GM23338 (cell line): ENCODE results near the gene CDC42BPB. TPM values are rescaled to one million over a fixed set of nuclear protein-coding genes. Genes with fewer than 3 reads are reported as not detected.

ENCODE experiments used
- ATAC-seq: fragments of 200-7000 bp; cut with Tn5 transposase; 3 replicates; pipeline ENCODE4 v1.9.1; 2020
- DNase-seq: peaks from one replicate; pipeline ENCODE4 v3.0.0-alpha.2; 2015; ENCODE audit warnings: low spot score
- H2AFZ ChIP-seq: fragments of 200-600 bp; sonication (generic); 2 replicates; pipeline ENCODE4 v1.8.0; 2016; ENCODE audit warnings: antibody characterized with exemption, mild to moderate bottlenecking, moderate library complexity
- H3F3A ChIP-seq: fragments of 200-600 bp; sonication (generic); replicated peaks from 2 replicates; pipeline ENCODE4 v1.8.0; 2017; ENCODE audit warnings: antibody characterized with exemption, mixed run types, low read depth
- H3K27ac ChIP-seq: fragments of 200-600 bp; sonication (generic); 2 replicates; pipeline ENCODE4 v1.6.1; 2016; ENCODE audit warnings: low read depth
- H3K27me3 ChIP-seq: fragments of 200-600 bp; sonication (generic); 2 replicates; pipeline ENCODE4 v1.8.0; 2016; ENCODE audit warnings: mild to moderate bottlenecking, mixed run types, moderate library complexity; ENCODE audit not compliant: insufficient read depth
- H3K36me3 ChIP-seq: fragments of 200-600 bp; sonication (generic); 2 replicates; pipeline ENCODE4 v1.8.0; 2016; ENCODE audit warnings: mild to moderate bottlenecking; ENCODE audit not compliant: insufficient read depth
- H3K4me1 ChIP-seq: fragments of 200-600 bp; sonication (generic); 2 replicates; pipeline ENCODE4 v1.8.0; 2016; ENCODE audit warnings: mild to moderate bottlenecking, moderate library complexity; ENCODE audit not compliant: insufficient read depth
- H3K4me2 ChIP-seq: fragments of 200-600 bp; sonication (generic); 2 replicates; pipeline ENCODE4 v1.7.1; 2017; ENCODE audit warnings: mixed run types
- H3K4me3 ChIP-seq: fragments of 200-600 bp; sonication (generic); 2 replicates; pipeline ENCODE4 v1.6.1; 2016; ENCODE audit warnings: mixed run types
- H3K79me2 ChIP-seq: fragments of 200-600 bp; sonication (generic); replicated peaks from 2 replicates; pipeline ENCODE4 v1.8.0; 2017; ENCODE audit warnings: mild to moderate bottlenecking; ENCODE audit not compliant: insufficient read depth
- H3K9me2 ChIP-seq: fragments of 200-600 bp; sonication (generic); 2 replicates; pipeline ENCODE4 v1.8.0; 2017; ENCODE audit not compliant: insufficient read depth
- H4K20me1 ChIP-seq: fragments of 200-600 bp; sonication (generic); replicated peaks from 2 replicates; pipeline ENCODE4 v1.8.0; 2017; ENCODE audit warnings: mild to moderate bottlenecking; ENCODE audit not compliant: insufficient read depth
- H3K27ac Mint-ChIP-seq: 2 replicates; pipeline ENCODE4 v1.8.0; 2020; ENCODE audit warnings: inconsistent platforms, mild to moderate bottlenecking, moderate library complexity, mixed read lengths
- H3K27me3 Mint-ChIP-seq: 3 replicates; pipeline ENCODE4 v1.8.0; 2022; ENCODE audit warnings: low read depth, mild to moderate bottlenecking, moderate library complexity, mixed read lengths, inconsistent platforms; ENCODE audit not compliant: insufficient read depth, poor library complexity
- H3K36me3 Mint-ChIP-seq: 3 replicates; pipeline ENCODE4 v1.8.0; 2021; ENCODE audit warnings: low read depth, mild to moderate bottlenecking, inconsistent platforms, moderate library complexity, mixed read lengths
- H3K4me1 Mint-ChIP-seq: 3 replicates; pipeline ENCODE4 v1.8.0; 2020; ENCODE audit warnings: mild to moderate bottlenecking, inconsistent platforms, mixed read lengths
- H3K4me3 Mint-ChIP-seq: 3 replicates; pipeline ENCODE4 v1.8.0; 2021; ENCODE audit warnings: moderate library complexity, mild to moderate bottlenecking, inconsistent platforms, mixed read lengths
- H3K9me3 Mint-ChIP-seq: 3 replicates; pipeline ENCODE4 v1.8.0; 2020; ENCODE audit warnings: moderate library complexity, mild to moderate bottlenecking, inconsistent platforms, mixed read lengths
- CREB1 ChIP-seq: fragments of 250-450 bp; sonication (Bioruptor Pico); IDR thresholded peaks from 2 replicates; pipeline ENCODE4 v1.5.0; 2020; ENCODE audit warnings: low read depth, mild to moderate bottlenecking, moderate library complexity
- EZH2 ChIP-seq: fragments of 200-600 bp; sonication (generic); IDR thresholded peaks from one replicate; pipeline ENCODE4 v1.8.0; 2017; ENCODE audit warnings: antibody characterized with exemption, mild to moderate bottlenecking, low read depth; ENCODE audit not compliant: unreplicated experiment
- EZH2phosphoT487 ChIP-seq: fragments of 200-600 bp; sonication (generic); IDR thresholded peaks from one replicate; pipeline ENCODE4 v1.8.1; 2018; ENCODE audit warnings: antibody characterized with exemption; ENCODE audit not compliant: unreplicated experiment
- JUNB ChIP-seq: IDR thresholded peaks from one replicate; pipeline ENCODE4 v1.6.1; 2016; ENCODE audit warnings: antibody characterized with exemption; ENCODE audit not compliant: unreplicated experiment
- NANOG ChIP-seq: IDR thresholded peaks from 2 replicates; pipeline ENCODE4 v1.6.1; 2016; ENCODE audit warnings: antibody characterized with exemption, borderline replicate concordance
- POLR2AphosphoS5 ChIP-seq: IDR thresholded peaks from 2 replicates; pipeline ENCODE4 v1.6.1; 2016; ENCODE audit warnings: antibody characterized with exemption, low read depth
- ZNF114 ChIP-seq: fragments of 250-450 bp; sonication (Bioruptor Pico); IDR thresholded peaks from 2 replicates; pipeline ENCODE4 v1.5.0; 2020; ENCODE audit warnings: mild to moderate bottlenecking, moderate library complexity
- ZNF331 ChIP-seq: fragments of 250-450 bp; sonication (Bioruptor Pico); IDR thresholded peaks from 2 replicates; pipeline ENCODE4 v1.5.0; 2020; ENCODE audit warnings: low read depth, mild to moderate bottlenecking, moderate library complexity
- polyA plus RNA-seq: library from polyadenylated mRNA; unstranded; fragments of >200 nt; fragmentation: Nextera tagmentation; extraction: Ambion mirVana; gene quantifications from 2 replicates; pipeline ENCODE4 v1.2.1, GENCODE V29; 2016
- total RNA-seq: library from RNA; depleted of rRNA; stranded (reverse); fragments of >200 nt; shearing (Covaris generic); gene quantifications from 2 replicates; pipeline ENCODE4 v1.2.3, GENCODE V29; 2014
- TF ChIP-seq, protein P1 (sequence below): IDR thresholded peaks from one replicate; pipeline ENCODE4 v1.6.1; 2018; ENCODE audit warnings: antibody characterized with exemption; ENCODE audit not compliant: unreplicated experiment
- TF ChIP-seq, protein P2 (sequence below): fragments of 250-450 bp; sonication (Bioruptor Pico); IDR thresholded peaks from 2 replicates; pipeline ENCODE4 v1.5.0; 2020; ENCODE audit warnings: mild to moderate bottlenecking, moderate library complexity
- TF ChIP-seq, protein P3 (sequence below): IDR thresholded peaks from 2 replicates; pipeline ENCODE4 v1.6.1; 2016; ENCODE audit warnings: antibody characterized with exemption

Gene CDC42BPB
- total and polyA plus RNA-seq, 2 experiments from 2014 or later = 12.3 to 127 TPM

DNA sequence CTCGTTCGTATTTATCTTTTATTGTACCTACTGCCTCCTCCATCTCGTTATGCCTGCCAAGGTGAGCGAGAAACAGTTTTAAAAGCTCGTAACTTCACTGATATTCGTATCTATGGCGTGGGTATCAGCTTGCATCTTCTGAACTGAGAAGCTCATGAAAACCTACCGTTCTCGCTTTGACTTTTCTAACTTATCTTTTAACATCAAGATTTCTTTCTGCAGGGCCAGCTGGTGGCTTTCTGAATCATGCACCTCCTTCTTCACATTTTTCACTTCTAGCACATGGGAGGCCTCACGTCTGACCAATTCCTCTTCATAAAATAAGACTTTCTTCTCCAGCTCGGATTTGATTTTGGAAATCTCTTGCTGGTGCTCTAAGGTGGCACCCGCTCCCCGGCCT is 89.0 kb downstream of the CDC42BPB start:
- no peaks in the 10 kb centered on the region for H3K9me2 ChIP-seq
- no peak overlapping the region for H3K4me3 ChIP-seq
- H3F3A ChIP-seq = peaks cover 14% of the 10 kb centered on the region; the same call in 1 of the 2 replicates
- H3K4me2 ChIP-seq = no peak overlapping the region
- Mint-ChIP-seq H3K4me1 (no peaks in the 10 kb centered on the region), H3K27me3 (peaks cover 9% of the 10 kb centered on the region), H3K9me3 (no peaks in the 10 kb centered on the region), H3K36me3 (peaks cover 79% of the 10 kb centered on the region), H3K4me3 (no peak overlapping the region), H3K27ac (no peak overlapping the region)
- no peak for DNase-seq
- peaks cover 44% of the 10 kb centered on the region for H3K36me3 ChIP-seq
- H3K79me2 ChIP-seq = no peaks in the 10 kb centered on the region
- no peak overlapping the region for H2AFZ ChIP-seq
- no peak for TF ChIP-seq EZH2phosphoT487
- TF ChIP-seq ZNF331 (CRISPR knock-in tag) = no peak
- TF ChIP-seq, protein P1, sequence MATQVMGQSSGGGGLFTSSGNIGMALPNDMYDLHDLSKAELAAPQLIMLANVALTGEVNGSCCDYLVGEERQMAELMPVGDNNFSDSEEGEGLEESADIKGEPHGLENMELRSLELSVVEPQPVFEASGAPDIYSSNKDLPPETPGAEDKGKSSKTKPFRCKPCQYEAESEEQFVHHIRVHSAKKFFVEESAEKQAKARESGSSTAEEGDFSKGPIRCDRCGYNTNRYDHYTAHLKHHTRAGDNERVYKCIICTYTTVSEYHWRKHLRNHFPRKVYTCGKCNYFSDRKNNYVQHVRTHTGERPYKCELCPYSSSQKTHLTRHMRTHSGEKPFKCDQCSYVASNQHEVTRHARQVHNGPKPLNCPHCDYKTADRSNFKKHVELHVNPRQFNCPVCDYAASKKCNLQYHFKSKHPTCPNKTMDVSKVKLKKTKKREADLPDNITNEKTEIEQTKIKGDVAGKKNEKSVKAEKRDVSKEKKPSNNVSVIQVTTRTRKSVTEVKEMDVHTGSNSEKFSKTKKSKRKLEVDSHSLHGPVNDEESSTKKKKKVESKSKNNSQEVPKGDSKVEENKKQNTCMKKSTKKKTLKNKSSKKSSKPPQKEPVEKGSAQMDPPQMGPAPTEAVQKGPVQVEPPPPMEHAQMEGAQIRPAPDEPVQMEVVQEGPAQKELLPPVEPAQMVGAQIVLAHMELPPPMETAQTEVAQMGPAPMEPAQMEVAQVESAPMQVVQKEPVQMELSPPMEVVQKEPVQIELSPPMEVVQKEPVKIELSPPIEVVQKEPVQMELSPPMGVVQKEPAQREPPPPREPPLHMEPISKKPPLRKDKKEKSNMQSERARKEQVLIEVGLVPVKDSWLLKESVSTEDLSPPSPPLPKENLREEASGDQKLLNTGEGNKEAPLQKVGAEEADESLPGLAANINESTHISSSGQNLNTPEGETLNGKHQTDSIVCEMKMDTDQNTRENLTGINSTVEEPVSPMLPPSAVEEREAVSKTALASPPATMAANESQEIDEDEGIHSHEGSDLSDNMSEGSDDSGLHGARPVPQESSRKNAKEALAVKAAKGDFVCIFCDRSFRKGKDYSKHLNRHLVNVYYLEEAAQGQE = no peak
- no peak for TF ChIP-seq POLR2AphosphoS5
- TF ChIP-seq EZH2 = no peak
- TF ChIP-seq, protein P2, sequence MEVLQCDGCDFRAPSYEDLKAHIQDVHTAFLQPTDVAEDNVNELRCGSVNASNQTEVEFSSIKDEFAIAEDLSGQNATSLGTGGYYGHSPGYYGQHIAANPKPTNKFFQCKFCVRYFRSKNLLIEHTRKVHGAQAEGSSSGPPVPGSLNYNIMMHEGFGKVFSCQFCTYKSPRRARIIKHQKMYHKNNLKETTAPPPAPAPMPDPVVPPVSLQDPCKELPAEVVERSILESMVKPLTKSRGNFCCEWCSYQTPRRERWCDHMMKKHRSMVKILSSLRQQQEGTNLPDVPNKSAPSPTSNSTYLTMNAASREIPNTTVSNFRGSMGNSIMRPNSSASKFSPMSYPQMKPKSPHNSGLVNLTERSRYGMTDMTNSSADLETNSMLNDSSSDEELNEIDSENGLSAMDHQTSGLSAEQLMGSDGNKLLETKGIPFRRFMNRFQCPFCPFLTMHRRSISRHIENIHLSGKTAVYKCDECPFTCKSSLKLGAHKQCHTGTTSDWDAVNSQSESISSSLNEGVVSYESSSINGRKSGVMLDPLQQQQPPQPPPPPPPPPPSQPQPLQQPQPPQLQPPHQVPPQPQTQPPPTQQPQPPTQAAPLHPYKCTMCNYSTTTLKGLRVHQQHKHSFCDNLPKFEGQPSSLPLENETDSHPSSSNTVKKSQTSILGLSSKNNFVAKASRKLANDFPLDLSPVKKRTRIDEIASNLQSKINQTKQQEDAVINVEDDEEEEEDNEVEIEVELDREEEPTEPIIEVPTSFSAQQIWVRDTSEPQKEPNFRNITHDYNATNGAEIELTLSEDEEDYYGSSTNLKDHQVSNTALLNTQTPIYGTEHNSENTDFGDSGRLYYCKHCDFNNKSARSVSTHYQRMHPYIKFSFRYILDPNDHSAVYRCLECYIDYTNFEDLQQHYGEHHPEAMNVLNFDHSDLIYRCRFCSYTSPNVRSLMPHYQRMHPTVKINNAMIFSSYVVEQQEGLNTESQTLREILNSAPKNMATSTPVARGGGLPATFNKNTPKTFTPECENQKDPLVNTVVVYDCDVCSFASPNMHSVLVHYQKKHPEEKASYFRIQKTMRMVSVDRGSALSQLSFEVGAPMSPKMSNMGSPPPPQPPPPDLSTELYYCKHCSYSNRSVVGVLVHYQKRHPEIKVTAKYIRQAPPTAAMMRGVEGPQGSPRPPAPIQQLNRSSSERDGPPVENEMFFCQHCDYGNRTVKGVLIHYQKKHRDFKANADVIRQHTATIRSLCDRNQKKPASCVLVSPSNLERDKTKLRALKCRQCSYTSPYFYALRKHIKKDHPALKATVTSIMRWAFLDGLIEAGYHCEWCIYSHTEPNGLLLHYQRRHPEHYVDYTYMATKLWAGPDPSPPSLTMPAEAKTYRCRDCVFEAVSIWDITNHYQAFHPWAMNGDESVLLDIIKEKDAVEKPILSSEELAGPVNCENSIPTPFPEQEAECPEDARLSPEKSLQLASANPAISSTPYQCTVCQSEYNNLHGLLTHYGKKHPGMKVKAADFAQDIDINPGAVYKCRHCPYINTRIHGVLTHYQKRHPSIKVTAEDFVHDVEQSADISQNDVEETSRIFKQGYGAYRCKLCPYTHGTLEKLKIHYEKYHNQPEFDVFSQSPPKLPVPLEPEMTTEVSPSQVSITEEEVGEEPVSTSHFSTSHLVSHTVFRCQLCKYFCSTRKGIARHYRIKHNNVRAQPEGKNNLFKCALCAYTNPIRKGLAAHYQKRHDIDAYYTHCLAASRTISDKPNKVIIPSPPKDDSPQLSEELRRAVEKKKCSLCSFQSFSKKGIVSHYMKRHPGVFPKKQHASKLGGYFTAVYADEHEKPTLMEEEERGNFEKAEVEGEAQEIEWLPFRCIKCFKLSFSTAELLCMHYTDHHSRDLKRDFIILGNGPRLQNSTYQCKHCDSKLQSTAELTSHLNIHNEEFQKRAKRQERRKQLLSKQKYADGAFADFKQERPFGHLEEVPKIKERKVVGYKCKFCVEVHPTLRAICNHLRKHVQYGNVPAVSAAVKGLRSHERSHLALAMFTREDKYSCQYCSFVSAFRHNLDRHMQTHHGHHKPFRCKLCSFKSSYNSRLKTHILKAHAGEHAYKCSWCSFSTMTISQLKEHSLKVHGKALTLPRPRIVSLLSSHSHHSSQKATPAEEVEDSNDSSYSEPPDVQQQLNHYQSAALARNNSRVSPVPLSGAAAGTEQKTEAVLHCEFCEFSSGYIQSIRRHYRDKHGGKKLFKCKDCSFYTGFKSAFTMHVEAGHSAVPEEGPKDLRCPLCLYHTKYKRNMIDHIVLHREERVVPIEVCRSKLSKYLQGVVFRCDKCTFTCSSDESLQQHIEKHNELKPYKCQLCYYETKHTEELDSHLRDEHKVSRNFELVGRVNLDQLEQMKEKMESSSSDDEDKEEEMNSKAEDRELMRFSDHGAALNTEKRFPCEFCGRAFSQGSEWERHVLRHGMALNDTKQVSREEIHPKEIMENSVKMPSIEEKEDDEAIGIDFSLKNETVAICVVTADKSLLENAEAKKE = no peak
- TF ChIP-seq CREB1 (CRISPR knock-in tag) = no peak
- no peak for TF ChIP-seq JUNB
- TF ChIP-seq, protein P3, sequence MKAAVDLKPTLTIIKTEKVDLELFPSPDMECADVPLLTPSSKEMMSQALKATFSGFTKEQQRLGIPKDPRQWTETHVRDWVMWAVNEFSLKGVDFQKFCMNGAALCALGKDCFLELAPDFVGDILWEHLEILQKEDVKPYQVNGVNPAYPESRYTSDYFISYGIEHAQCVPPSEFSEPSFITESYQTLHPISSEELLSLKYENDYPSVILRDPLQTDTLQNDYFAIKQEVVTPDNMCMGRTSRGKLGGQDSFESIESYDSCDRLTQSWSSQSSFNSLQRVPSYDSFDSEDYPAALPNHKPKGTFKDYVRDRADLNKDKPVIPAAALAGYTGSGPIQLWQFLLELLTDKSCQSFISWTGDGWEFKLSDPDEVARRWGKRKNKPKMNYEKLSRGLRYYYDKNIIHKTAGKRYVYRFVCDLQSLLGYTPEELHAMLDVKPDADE = no peak
- no peak for TF ChIP-seq NANOG
- no peak for TF ChIP-seq ZNF114 (CRISPR knock-in tag)
- H3K27ac ChIP-seq = no peak overlapping the region
- H3K27me3 ChIP-seq = no peaks in the 10 kb centered on the region
- no peak for ATAC-seq
- H3K4me1 ChIP-seq = no peaks in the 10 kb centered on the region
- no peaks in the 10 kb centered on the region; the same call in 1 of the 2 replicates for H4K20me1 ChIP-seq
